Astrocyte (in vitro differentiated cells and primary cell): ENCODE measurements around the gene AMDHD2. TPM values are rescaled to one million over a fixed set of nuclear protein-coding genes. Genes with fewer than 3 reads are reported as not detected.
"Not testable (repeated sequence)": the region's sequence is repeated elsewhere in the genome, so short reads cannot be mapped to it uniquely, and the experiment has no call there.

ENCODE experiments used
- DNase-seq: peaks from one replicate; pipeline ENCODE4 v3.0.0-alpha.2; 2010; ENCODE audit warnings: low read depth
- FAIRE-seq: peaks from 2 replicates; lab custom pipeline; 2011; peaks lifted over from hg19 to GRCh38; lab: Jason Lieb, UNC
- H2AFZ ChIP-seq: 2 replicates; pipeline ENCODE4 v1.6.0; 2012; ENCODE audit warnings: low read depth, low read length, inconsistent platforms
- H3K27ac ChIP-seq: 2 replicates; pipeline ENCODE4 v1.5.1; 2011; ENCODE audit warnings: low read depth, low read length, inconsistent platforms
- H3K27me3 ChIP-seq: 2 replicates; pipeline ENCODE4 v1.6.0; 2011; ENCODE audit warnings: low read length, inconsistent platforms; ENCODE audit not compliant: insufficient read depth
- H3K36me3 ChIP-seq: 2 replicates; pipeline ENCODE4 v1.5.1; 2011; ENCODE audit warnings: low read length, inconsistent platforms; ENCODE audit not compliant: insufficient read depth
- H3K4me1 ChIP-seq: 2 replicates; pipeline ENCODE4 v1.5.1; 2011; ENCODE audit warnings: low read length, inconsistent platforms; ENCODE audit not compliant: insufficient read depth
- H3K4me2 ChIP-seq: 2 replicates; pipeline ENCODE4 v1.6.0; 2012; ENCODE audit warnings: low read length, inconsistent platforms
- H3K4me3 ChIP-seq: 2 replicates; pipeline ENCODE4 v1.5.1; 2011; ENCODE audit warnings: low read depth, mild to moderate bottlenecking, low read length, inconsistent platforms; ENCODE audit not compliant: insufficient read depth
- H3K79me2 ChIP-seq: 2 replicates; pipeline ENCODE4 v1.6.0; 2012; ENCODE audit warnings: mild to moderate bottlenecking, low read length, inconsistent platforms; ENCODE audit not compliant: insufficient read depth
- H3K9ac ChIP-seq: 2 replicates; pipeline ENCODE4 v1.6.0; 2012; ENCODE audit warnings: mild to moderate bottlenecking, low read length, inconsistent platforms
- H3K9me3 ChIP-seq: 2 replicates; pipeline ENCODE4 v1.5.1; 2012; ENCODE audit warnings: low read depth, mild to moderate bottlenecking, low read length, inconsistent platforms; ENCODE audit not compliant: insufficient read depth
- H4K20me1 ChIP-seq: 2 replicates; pipeline ENCODE4 v1.6.0; 2012; ENCODE audit warnings: low read length, inconsistent platforms; ENCODE audit not compliant: insufficient read depth
- H3K27ac Mint-ChIP-seq: one replicate; pipeline ENCODE4 v1.8.0; 2021; ENCODE audit warnings: mild to moderate bottlenecking, mixed read lengths; ENCODE audit not compliant: unreplicated experiment
- H3K27me3 Mint-ChIP-seq: one replicate; pipeline ENCODE4 v1.8.0; 2021; ENCODE audit warnings: low read depth, mixed read lengths; ENCODE audit not compliant: unreplicated experiment
- H3K36me3 Mint-ChIP-seq: one replicate; pipeline ENCODE4 v1.8.0; 2021; ENCODE audit warnings: low read depth, mixed read lengths; ENCODE audit not compliant: unreplicated experiment
- H3K4me1 Mint-ChIP-seq: one replicate; pipeline ENCODE4 v1.8.0; 2021; ENCODE audit warnings: low read depth, mixed read lengths; ENCODE audit not compliant: unreplicated experiment
- H3K4me3 Mint-ChIP-seq: one replicate; pipeline ENCODE4 v1.8.0; 2021; ENCODE audit warnings: mild to moderate bottlenecking, moderate library complexity, mixed read lengths; ENCODE audit not compliant: unreplicated experiment
- H3K9me3 Mint-ChIP-seq: one replicate; pipeline ENCODE4 v1.8.0; 2021; ENCODE audit warnings: mild to moderate bottlenecking, mixed read lengths; ENCODE audit not compliant: unreplicated experiment
- total RNA-seq: library from RNA; stranded (reverse); gene quantifications from 2 replicates; pipeline ENCODE4 v1.2.1, GENCODE V29; 2021

AMDHD2 gene
- total RNA-seq, 1 donor from 2014 or later: 32.3 TPM

DNA sequence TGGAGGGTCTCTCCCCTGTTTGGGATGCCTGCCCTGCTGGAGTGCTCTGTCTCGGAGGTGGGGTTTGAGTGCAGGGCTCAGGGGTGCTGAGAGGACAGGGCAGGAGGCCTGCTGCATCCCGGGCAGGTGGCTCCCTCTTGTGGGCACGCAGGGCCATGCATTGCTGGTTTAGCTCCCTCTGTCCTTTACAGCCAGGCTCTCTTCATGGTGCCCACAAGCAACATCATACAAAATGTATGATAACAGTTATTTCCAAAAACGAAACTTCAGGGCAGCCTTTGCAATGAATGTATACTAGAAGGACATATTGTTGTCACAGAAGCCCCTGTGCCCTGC is 40.6 kb downstream of the AMDHD2 start:
- H3K9ac ChIP-seq, DNase-seq, H3K27me3 Mint-ChIP-seq, FAIRE-seq, H2AFZ ChIP-seq, H3K79me2 ChIP-seq, H3K27ac Mint-ChIP-seq, H3K27me3 ChIP-seq, H3K36me3 Mint-ChIP-seq, H3K4me1 ChIP-seq, H3K9me3 ChIP-seq, H3K9me3 Mint-ChIP-seq, H3K36me3 ChIP-seq, H4K20me1 ChIP-seq, H3K4me2 ChIP-seq, H3K4me1 Mint-ChIP-seq, H3K4me3 ChIP-seq, H3K27ac ChIP-seq, H3K4me3 Mint-ChIP-seq: not testable (repeated sequence)

DNA sequence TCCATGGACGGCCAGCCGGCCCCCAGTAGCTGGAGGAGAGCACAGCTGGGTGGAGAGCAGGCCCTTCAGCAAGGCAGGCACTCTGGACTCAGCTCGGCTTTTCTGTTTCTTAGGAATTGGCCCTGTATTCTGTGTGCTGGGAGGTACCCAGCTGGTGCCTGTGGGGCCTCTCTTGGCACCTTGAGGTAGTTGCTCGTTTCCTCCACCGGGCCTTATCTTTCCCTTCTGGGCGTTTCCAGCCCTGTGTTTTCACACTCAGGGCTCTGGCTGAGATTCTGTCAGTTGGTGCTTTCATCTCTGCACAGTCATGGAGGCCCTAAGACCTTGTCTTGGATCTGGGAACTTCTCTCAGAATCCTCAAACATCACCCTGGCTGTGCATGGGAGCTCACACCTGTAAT is 47.3 kb downstream of the AMDHD2 start:
- not testable (repeated sequence) for H3K4me3 Mint-ChIP-seq, H3K27me3 ChIP-seq, H3K36me3 Mint-ChIP-seq, FAIRE-seq, H3K27me3 Mint-ChIP-seq, H3K27ac Mint-ChIP-seq, H3K4me3 ChIP-seq, H2AFZ ChIP-seq, H3K4me1 ChIP-seq, DNase-seq, H3K9ac ChIP-seq, H3K4me2 ChIP-seq, H3K9me3 Mint-ChIP-seq, H3K27ac ChIP-seq, H3K4me1 Mint-ChIP-seq, H4K20me1 ChIP-seq, H3K79me2 ChIP-seq, H3K36me3 ChIP-seq, H3K9me3 ChIP-seq

DNA sequence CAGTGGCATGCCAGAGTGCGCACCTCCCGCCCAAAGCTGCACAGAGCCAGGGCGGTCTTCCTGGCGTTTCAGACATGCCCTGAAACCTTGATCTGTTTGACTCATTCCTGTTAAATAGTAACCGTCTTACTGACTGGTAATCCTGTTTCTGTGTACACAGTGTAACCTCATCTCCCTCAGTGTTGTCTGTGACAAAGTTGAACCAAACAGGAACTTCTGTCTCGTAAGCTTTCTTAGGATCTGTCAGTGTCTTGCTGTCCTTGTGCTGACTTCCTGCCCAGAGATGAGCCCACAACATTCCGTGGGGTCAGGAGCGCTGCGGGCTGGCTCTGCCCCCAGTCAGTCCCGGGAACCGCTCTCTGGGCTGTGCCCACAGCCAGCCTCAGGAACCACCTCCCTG is 48.4 kb downstream of the AMDHD2 start:
- not testable (repeated sequence) for H3K9ac ChIP-seq, H3K27me3 Mint-ChIP-seq, H3K36me3 ChIP-seq, H3K27me3 ChIP-seq, H3K4me2 ChIP-seq, H4K20me1 ChIP-seq, H3K9me3 Mint-ChIP-seq, H3K36me3 Mint-ChIP-seq, H3K79me2 ChIP-seq, H3K9me3 ChIP-seq, H3K4me1 ChIP-seq, FAIRE-seq, H3K4me3 ChIP-seq, H3K27ac ChIP-seq, H3K4me1 Mint-ChIP-seq, H3K27ac Mint-ChIP-seq, DNase-seq, H2AFZ ChIP-seq, H3K4me3 Mint-ChIP-seq

DNA sequence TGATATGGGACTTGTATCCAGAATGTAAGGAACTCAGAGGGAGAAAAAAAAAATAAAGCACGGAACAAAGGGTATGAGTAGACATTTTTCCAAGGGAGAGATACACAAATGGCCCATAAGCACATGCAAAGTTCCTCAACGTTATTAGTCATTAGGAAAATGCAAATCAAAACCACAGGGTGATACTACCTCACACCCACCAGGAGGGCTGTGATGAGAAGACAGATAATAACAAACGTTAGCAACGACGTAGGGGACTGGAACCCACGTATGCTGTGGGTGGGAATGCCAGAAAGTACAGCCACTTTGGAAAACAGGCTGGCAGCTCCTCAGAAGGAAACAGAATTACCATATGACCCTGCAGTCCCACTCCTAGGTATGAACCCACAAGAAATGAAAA is 52.5 kb downstream of the AMDHD2 start:
- H4K20me1 ChIP-seq, DNase-seq, H3K27ac Mint-ChIP-seq, H3K27me3 Mint-ChIP-seq, H3K4me2 ChIP-seq, H3K9ac ChIP-seq, H3K79me2 ChIP-seq, H3K27ac ChIP-seq, H3K36me3 Mint-ChIP-seq, H3K4me1 Mint-ChIP-seq, H3K4me1 ChIP-seq, H2AFZ ChIP-seq, H3K4me3 Mint-ChIP-seq, H3K4me3 ChIP-seq, H3K27me3 ChIP-seq, H3K36me3 ChIP-seq, H3K9me3 ChIP-seq, H3K9me3 Mint-ChIP-seq: not testable (repeated sequence)
- peak; percentile 56 for FAIRE-seq

DNA sequence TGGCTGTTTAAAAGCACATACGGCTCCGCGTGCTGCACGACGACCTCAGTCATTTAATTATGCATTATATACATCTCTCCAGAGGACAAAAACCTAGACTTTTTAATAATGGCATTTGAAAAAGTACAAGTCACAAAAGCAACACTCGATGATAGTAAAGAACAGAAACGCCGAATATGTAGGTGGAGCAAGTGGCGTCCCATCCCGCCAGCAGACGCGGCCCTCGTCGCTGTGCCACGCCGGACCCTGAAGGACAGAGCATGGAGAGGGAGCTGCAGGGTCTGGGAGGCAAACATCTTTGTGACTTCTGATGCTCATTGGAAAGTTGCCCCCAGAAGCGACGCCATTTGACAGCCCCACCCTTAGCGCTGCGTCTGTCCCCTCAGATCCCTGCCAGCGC is 55.7 kb downstream of the AMDHD2 start:
- H3K4me3 Mint-ChIP-seq, H3K27me3 ChIP-seq, H3K36me3 ChIP-seq, FAIRE-seq, H3K79me2 ChIP-seq, H3K27ac ChIP-seq, H3K4me1 ChIP-seq, H3K27ac Mint-ChIP-seq, H3K36me3 Mint-ChIP-seq, H2AFZ ChIP-seq, H3K4me2 ChIP-seq, H3K4me1 Mint-ChIP-seq, H3K9ac ChIP-seq, H3K4me3 ChIP-seq, H3K9me3 ChIP-seq, H4K20me1 ChIP-seq, DNase-seq, H3K9me3 Mint-ChIP-seq, H3K27me3 Mint-ChIP-seq: not testable (repeated sequence)

DNA sequence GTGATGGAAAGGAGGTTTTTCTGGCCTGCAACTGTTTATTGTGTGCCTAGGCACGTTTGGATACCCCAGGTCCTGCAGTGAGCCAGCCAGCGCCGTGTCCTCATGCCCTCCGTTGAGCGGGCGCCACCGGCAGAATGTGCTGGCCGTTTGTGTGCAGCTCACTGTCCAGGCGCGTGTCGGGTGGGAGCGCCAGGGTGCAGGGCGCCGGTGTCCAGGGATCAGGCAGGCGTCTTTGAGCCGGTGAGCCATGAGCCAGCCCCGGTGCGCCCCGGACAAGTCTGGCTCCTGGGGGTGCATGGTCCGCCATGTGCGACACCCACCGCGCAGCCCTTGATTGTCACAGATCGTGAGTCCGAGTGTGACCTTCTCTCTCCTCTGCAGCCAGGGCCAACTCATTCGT is 56.9 kb downstream of the AMDHD2 start:
- H3K27ac Mint-ChIP-seq, H2AFZ ChIP-seq, H3K9ac ChIP-seq, H3K36me3 Mint-ChIP-seq, H3K4me3 Mint-ChIP-seq, H3K4me2 ChIP-seq, FAIRE-seq, H4K20me1 ChIP-seq, H3K4me1 Mint-ChIP-seq, H3K27me3 ChIP-seq, H3K4me3 ChIP-seq, H3K4me1 ChIP-seq, H3K36me3 ChIP-seq, H3K27me3 Mint-ChIP-seq, H3K9me3 ChIP-seq, H3K9me3 Mint-ChIP-seq, H3K27ac ChIP-seq, DNase-seq, H3K79me2 ChIP-seq: not testable (repeated sequence)
